Measurements from ENCODE around the gene NT5DC2.

GRCh38 chr3:52524752-52525679, 8.6 kb downstream of the NT5DC2 start:
- TF ChIP-seq EZH2phosphoT487 (IDR thresholded peaks at IDR 0.05; ENCODE audit: borderline replicate concordance, low read length) (no peak), CTCF (IDR thresholded peaks at IDR 0.05; ENCODE audit: low read depth, low read length, poor library complexity, severe bottlenecking) (no peak)

Data from DOHH2 (cell line).